GM10847 (cell line): ENCODE results near the gene ZNF467.

ENCODE experiments used
- POLR2A ChIP-seq: IDR thresholded peaks from 2 replicates; pipeline ENCODE4 v1.6.1; 2011; ENCODE audit not compliant: insufficient read length; ENCODE audit errors: extremely low read depth

The ZNF467 gene

DNA sequence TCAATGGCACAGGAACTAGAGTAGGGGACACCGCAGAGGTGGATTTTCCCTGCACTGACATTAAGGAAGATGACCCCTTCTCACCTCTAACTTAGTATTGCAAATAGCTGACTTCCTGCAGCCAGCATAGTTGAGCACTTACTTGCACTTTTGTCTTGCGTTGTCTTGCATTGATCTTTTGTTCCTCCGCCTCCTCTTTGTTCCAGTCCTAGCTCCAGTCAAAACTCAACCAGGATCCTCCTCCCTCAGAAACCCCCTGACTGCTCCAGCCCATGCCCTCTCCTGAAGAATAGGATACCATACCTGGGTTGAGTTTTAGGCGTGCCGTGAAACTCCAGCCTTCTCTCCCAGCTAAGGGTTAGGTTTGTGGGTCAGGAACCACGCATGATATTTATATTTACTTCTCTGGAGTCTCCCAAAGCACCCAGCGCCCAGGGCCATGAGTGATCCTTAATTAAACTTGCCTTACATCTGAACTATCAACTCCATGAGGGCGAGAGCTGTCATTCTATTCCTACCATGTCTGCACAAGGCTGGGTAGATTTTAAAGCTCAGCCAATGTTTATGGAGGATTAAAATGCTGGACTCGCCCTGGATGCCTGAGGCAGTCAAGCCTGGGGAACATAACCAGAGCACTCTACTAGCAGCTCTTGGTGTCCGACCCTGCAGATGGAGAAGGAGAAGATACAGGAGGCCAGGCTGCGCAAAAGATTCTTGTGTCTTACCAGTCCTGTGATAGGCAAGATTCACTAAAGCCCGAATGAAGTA is 14.1 kb downstream of the ZNF467 start:
- TF ChIP-seq POLR2A: no peak

DNA sequence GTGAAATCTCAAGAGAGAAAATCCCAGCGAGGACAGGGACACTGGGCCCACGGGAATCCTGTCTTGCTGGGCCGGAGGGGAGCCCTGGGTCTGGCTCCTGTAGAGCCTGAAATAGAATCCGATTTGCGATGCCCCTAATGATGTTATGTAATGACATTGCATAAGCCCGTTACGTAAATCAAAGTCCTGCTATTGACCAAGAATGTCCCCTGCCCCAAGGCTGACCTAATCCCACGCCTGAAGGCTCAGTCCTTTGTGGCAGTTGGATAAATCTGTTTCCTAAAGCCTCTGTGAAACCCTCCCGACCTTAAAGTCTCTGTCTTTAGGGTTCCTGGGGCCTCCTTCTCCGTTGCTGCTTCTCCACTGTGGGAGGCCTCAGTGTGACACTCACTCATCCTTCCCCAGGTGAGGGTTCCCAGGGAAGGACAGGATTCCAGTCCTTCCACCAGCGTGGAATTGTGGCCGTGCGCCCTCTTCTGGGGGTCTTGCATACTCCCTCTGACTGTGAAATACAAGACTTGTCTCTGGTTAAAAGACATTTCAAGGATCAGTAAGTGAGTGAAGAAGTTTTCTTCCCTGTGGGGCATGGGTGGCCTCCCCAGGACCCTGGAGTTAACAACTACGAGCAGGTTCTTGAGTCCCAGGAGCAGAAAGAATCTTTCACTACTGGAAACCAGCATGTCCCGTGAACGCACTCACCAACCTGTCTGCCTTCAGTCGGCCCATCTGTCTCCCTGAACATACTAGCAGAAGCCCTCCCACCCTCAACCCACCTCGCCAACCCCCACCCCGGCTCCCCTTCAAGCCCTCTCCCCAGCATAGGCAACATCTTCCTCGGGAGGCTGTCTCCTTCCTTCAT is 19.8 kb downstream of the ZNF467 start:
- TF ChIP-seq POLR2A: no peak

DNA sequence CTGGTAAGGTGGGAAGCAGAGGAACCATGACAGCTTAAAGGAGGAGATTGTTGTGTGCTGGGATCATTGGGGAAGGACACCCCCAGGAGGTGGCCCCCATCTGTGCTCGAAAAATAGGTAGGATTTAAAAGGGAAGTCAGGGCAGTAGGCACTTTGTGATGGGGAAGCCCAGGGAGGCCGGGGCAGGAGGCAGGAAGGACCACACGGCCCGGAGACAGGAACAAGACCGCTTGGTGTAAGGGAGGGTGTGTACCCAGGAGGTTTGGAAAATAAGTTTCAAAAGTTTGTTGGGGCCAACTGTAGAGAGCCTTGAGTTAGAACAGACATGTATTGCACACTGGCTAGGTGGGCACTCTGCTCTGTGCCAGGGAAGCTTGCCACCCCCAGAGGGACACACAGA is 20.7 kb downstream of the ZNF467 start:
- no peak for TF ChIP-seq POLR2A

DNA sequence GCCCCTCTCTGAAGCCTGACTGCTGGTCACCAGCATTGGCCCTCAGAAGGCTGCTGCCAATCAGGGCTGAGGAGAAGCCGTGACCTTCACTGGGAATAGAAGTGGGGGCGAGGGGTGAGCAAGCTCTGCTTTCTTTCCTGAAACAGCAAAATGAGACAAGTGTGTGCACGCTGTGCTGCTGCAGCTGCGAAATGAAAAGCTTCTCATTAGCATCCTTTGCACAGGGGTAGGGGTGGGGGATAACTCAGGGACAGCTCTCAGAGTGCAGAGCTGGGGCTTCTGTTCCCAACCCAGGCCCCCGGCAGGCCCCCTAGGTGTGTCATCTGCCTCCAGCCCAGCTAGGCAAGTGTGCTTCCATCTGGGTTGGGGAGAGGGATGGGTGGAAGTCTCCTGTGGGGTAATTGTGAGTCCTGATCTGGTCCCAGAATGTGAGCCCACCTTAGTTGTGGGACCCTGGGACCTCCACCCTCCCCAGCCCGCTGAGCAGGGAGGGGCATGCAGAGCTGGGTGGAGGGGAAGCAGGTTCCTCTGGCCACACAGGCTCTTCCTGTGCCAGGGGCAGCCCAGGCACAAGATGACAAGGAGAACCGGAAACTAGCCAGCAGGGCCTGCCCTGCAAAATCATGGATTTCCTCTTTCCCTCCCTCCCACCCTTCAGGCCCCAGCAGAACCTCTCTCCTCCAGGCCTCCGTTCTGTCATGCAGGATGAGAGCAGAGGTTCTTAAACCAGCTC is 22.2 kb downstream of the ZNF467 start:
- no peak for TF ChIP-seq POLR2A

DNA sequence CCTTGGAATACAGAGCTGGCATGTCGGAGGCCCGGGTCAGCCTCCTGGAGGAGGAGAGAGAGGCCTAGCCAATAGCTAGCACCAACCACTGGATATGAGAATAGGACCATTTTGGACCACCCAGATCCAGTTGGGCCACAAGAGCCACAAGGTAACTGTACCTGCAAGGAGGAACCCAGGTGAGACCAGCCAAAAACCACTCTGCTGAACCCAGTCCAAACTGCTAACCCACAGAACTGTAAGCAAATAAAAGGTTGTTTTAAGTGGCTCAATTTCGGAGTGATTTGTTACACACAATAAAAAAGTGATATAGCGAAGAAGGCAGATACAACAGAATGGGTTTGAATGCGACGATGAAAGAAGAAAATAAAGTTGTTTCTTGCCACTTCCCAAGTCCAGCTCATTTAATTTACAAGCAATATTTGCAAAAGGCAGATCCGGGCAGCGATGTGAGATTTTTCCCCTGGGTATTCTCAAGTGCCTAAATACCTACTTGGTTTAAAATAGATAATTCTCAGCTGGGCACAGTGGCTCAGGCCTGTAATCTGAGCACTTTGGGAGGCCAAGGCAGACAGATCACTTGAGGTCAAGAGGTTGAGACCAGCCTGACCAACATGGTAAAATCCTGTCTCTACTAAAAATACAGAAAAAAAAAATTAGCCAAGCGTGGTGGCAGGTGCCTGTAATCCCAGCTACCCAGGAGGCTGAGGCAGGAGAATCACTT is 23.1 kb downstream of the ZNF467 start:
- TF ChIP-seq POLR2A: no peak

DNA sequence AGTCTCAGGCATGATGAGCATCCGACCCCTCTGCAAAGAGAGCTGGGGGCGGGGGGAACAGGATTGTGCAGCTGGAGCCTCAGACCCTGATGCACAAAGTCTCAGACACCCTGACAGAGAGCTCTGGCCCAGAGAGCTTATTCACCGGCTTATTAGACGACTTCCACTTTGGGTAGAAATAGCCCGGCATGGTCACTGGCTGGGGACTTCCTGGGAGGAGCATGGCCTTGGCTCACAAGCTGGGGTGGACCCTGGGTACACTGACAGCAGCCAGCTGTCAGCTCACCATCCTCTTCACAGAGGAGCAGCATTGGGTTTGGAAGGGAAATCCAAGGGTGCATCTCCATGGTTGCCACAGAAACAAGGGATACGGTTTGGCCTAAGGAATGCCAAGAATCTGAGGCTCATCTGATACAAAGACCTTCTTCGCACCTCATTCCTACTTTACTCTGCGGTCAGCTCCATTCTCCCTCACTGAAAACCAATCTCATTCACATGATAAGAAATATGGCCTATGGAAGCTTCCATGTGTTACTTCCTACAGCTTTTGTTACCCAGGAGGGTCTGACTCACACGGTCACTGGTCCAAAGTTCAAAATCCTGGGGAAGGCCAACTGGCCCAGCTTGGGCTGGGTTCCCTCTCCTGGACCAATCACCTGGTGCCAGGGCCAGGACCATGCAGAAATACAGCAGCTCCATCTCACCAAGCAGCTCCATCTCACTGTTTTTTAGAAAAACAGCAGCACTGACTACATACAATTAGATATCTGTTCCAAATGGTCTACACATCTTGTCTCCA is 25.1 kb downstream of the ZNF467 start:
- TF ChIP-seq POLR2A: no peak

DNA sequence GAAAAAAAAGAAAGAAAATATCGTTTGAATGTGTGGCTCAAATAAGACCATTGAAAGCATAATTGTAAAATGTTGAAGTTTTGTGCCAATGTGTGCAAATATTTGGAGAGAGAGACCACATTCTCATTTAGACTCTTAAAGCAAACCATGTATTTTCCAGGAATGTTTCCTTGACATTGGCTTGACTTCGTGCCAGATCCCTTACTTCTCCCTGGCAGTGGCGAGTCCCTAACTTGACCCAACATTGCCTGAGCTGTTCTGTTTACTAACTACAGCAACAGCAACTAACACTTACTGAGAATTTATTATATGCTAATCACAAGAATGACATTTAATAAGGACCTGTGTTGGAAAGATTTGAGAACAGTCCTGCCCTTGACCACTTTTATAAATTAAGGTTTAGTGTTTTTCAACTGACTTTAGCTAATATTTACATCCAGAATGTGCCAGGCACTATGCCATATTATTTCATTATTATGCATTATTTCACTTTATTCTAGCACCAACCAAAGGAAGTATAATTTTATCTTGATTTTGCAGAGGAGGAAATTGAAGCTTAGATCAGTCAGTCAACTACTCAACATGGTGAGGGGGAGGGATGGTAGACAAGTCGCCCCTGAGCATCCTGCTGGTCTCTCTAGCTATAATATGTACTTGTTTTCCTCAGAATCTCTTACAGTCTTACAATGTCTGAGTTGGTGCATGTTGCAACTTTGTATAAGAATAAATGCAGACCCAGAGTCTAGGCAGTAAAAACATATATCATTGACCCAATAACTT is 29.7 kb downstream of the ZNF467 start:
- no peak for TF ChIP-seq POLR2A

DNA sequence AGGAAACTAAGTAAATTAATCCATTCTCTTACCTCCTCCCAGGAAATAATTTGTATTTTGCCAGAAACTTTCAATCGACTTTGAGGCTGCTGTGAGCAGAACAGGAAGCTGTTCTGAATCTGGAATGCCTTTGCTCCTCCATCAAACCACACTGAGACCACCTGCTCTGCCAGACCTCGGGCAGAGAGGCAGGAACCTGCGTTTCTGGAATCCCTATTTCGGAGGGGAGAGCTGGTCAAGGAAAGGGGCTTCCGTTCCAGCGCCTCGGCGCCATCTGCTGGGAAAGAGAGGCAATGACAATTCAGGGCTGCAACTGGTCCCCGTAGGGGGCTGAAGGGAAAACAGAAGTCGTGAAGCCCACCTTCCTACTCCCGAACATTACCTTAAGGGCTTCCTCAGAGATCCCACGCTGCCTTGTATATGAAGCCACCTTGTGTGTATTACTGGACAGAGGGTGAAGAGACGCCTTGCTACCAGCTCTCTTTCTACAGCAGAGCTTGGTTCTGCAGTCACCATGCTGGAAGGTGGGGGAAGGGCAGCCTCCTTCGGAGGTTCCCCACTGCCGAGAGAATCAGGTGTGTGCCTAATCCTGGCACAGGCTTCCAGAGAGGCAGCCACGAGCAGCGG is 31.2 kb downstream of the ZNF467 start:
- TF ChIP-seq POLR2A: no peak

DNA sequence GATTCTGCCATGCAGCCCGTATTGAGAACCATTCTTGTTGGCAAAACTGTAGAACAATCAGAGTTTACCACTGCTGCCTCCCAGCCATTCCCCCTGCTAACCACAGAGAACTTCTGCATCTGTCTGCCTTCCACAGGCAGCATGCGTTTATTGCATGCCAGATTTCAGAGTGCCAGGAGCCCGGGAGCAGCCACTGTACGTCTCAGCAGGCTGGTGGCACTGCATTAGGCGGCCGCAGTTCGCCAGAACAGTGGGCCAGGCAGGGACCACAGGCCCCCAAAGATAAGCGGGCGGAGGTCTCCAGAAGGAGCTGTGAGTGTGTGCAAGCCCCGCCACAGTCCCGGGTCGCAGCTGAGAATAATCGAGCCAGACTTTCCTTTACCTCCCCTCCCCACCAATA is 31.8 kb downstream of the ZNF467 start:
- no peak for TF ChIP-seq POLR2A

DNA sequence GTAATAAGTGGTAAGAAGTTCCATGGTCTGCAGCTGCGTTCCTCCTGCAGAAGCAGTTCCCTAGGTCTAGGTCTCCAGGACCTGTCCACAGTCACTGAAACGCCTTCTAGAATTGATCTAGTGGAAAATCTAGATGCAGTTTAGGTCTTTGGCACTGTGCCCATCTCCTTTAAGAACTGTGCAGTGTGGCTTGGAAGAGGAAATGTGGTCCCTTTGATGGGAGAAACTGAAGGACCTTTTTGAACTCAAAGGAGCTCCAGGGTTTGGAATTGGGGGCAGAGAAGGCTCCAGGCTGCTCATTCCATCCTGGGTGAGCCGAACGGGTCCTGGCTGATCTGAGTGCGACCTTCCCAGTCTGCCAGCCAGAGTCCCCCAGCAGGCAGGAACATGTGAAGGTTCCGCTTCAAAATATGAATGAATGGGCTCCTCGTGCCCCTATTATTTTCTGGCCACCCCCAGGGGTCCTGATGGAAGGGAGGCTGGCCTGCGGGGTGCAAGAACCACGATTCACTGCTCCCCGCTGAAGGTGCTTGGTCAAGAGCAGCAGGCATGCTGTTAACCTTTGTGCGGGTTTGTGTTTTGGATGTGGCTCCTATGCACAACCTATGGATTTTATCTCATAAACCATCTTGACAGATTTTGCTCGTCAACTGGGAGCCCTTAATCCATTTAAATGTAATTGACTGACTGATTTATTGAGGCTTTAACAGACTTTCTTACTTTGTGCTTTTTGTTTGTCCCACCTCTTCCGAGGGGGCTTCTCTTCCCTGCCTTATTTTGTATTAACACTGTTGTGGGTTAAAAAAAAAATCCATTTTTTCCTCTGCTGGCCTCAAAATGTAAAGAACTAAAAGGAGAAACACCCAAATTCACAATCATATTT is 36.7 kb downstream of the ZNF467 start:
- TF ChIP-seq POLR2A: no peak

DNA sequence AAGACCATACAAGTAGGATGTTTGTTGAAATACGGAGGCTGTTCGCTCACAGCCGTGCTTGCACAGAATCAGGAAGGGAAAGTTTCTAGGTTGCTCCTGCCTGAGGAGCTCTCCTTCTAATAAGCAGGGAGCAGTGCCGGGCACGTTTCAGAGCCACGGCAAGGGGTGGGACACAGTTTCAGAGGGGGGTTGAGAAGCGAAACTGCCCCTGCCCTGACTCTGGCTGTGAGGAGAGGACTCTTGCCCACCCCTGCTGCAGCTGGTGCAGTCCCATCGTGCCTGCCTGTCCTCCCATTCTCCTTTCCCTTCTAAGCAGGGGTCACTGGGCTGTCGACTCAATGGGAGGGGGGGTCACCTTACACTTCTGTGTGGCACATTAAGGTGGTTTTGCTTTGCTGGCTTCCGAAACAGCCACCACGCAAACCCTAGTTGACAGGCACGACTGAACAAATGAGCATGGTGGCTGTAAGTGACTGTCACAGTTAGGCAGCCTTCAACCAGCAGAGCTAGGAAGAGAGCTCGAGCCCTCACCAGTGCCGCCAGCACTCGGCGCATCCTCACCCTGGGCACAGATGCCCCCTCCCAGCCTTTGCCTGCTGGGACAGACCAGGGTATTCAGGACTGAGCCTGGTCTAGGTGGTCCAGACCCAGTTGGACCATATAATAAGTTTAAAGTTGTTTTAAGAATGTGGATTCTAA is 37.5 kb downstream of the ZNF467 start:
- no peak for TF ChIP-seq POLR2A
